Ovary (tissue), 3 donors: Measurements from ENCODE around the gene FAM184B.

Experiments
- EP300 ChIP-seq: sonication (generic); formaldehyde crosslinking; IDR thresholded peaks from one replicate; pipeline ENCODE4 v1.6.1; 2017; ENCODE audit warnings: antibody characterized with exemption
- POLR2A ChIP-seq: fragments of 450-650 bp; IDR thresholded peaks from one replicate; pipeline ENCODE4 v1.6.1; 2017; ENCODE audit warnings: antibody characterized with exemption, mild to moderate bottlenecking, moderate library complexity
- TF ChIP-seq, protein P1 (sequence below), 3 donors: fragments of 450-650 bp in 2 of 3; fragments of 200-600 bp in 1 of 3; IDR thresholded peaks; one replicate each; pipeline versions ENCODE4 v1.5.1 to v1.8.0; 2016 to 2022; ENCODE audit warnings: antibody characterized with exemption in 3 of 3, mild to moderate bottlenecking in 1 of 3
- donor health status: DM: no; HTN: no; CAD: no.

DNA sequence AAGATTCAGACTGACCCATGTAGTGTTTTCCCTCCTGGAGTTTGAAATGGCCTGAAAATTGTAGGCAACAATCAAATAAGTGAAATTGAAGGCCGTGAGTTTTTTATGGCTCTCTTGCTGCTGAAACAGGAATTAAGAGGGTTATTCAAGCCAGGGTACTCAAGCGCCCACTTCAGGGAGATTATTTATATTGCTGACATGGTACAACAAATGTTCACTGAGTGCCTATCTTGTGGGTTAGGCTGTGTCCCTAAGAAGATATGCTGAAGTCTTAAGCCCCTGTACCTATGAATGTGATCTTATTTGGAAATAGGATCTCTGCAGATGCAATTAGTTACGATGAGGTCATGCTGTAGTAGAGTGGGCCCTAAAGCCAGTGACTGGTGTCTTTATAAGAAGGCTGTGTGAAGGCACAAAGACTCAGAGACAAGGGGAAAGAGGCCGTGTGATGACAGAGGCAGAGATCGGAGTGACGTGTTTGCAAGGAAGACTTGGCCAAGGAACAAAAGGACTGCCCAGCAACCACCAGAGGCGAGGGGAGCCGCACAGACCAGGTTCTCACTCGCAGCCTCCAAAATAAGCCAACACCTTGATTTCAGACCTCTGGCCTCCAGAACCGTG, 94.1 kb downstream of the FAM184B start:
- TF ChIP-seq, protein P1, sequence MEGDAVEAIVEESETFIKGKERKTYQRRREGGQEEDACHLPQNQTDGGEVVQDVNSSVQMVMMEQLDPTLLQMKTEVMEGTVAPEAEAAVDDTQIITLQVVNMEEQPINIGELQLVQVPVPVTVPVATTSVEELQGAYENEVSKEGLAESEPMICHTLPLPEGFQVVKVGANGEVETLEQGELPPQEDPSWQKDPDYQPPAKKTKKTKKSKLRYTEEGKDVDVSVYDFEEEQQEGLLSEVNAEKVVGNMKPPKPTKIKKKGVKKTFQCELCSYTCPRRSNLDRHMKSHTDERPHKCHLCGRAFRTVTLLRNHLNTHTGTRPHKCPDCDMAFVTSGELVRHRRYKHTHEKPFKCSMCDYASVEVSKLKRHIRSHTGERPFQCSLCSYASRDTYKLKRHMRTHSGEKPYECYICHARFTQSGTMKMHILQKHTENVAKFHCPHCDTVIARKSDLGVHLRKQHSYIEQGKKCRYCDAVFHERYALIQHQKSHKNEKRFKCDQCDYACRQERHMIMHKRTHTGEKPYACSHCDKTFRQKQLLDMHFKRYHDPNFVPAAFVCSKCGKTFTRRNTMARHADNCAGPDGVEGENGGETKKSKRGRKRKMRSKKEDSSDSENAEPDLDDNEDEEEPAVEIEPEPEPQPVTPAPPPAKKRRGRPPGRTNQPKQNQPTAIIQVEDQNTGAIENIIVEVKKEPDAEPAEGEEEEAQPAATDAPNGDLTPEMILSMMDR (IDR thresholded peaks at IDR 0.05), result no peak
- no peak for TF ChIP-seq EP300
- no peak for TF ChIP-seq POLR2A
